Measurements from ENCODE around the gene NAXD. TPM values are rescaled to one million over a fixed set of nuclear protein-coding genes. Genes with fewer than 3 reads are reported as not detected.

NAXD gene
- polyA plus RNA-seq, 1 experiment, result 38.7 TPM

GRCh38 chr13:110583178-110583865 lies 32.0 kb upstream of the NAXD start:
- POLR2A ChIA-PET, result interaction anchor here (0.5 kb wide), 1 partner anchor 207 kb away, joined by 9 read pairs; no protein-coding TSS in a partner anchor
- H3K4me3 ChIP-seq (ENCODE audit: low read depth, low read length), result no peak overlapping the region
- H3K36me3 ChIP-seq (ENCODE audit: control insufficient read depth, insufficient read depth, low read length), result no peaks in the 10 kb centered on the region
- peaks cover 2% of the 10 kb centered on the region; the same call in 1 of the 2 replicates for H3K27me3 ChIP-seq (ENCODE audit: control insufficient read depth, insufficient read depth, low read length)
- no peak for DNase-seq (ENCODE audit: low read depth)
- CTCF ChIA-PET, result interaction anchor here (3.0 kb wide), 1 partner anchor 10 kb away, joined by 11 read pairs; no protein-coding TSS in a partner anchor
- TF ChIP-seq CTCF (IDR thresholded peaks at IDR 0.05; ENCODE audit: insufficient read depth, low read depth, low read length), result no peak

- Histone ChIP-seq H3K27me3 (ENCODE audit: control insufficient read depth, insufficient read depth, low read length) (0 out of 2 replicates have a peak, but pooled peaks cover 4% of the 10 kb centered on the region), H3K36me3 (ENCODE audit: control insufficient read depth, insufficient read depth, low read length) (no peaks in the 10 kb centered on the region), H3K4me3 (ENCODE audit: low read depth, low read length) (no peak overlapping the region)
- ChIA-PET CTCF (interaction anchor here (0.9 to 5.0 kb wide), 2 partner anchors 27 to 229 kb away, joined by 3 to 34 read pairs; no protein-coding TSS in a partner anchor), POLR2A (no interaction called here)
- DNase-seq (ENCODE audit: low read depth), result no peak
- TF ChIP-seq CTCF (IDR thresholded peaks at IDR 0.05; ENCODE audit: insufficient read depth, low read depth, low read length), result no peak
Observed at GRCh38 chr13:110589793-110590390, 25.5 kb upstream of the NAXD start.

- DNase-seq (ENCODE audit: low read depth), result no peak
- ChIA-PET CTCF (interaction anchor here (0.5 to 5.0 kb wide), 3 partner anchors 26 to 460 kb away, joined by 3 to 34 read pairs (median 3); no protein-coding TSS in a partner anchor), POLR2A (no interaction called here)
- H3K27me3 ChIP-seq (ENCODE audit: control insufficient read depth, insufficient read depth, low read length), result 0 out of 2 replicates have a peak, but pooled peaks cover 4% of the 10 kb centered on the region
- no peaks in the 10 kb centered on the region for H3K36me3 ChIP-seq (ENCODE audit: control insufficient read depth, insufficient read depth, low read length)
- no peak for TF ChIP-seq CTCF (IDR thresholded peaks at IDR 0.05; ENCODE audit: insufficient read depth, low read depth, low read length)
- no peak overlapping the region for H3K4me3 ChIP-seq (ENCODE audit: low read depth, low read length)
Observed at GRCh38 chr13:110590577-110590976, 24.8 kb upstream of the NAXD start.

- no peak for DNase-seq (ENCODE audit: low read depth)
- ChIA-PET POLR2A (no interaction called here), CTCF (interaction anchor here (0.6 to 5.0 kb wide), 6 partner anchors 8 to 287 kb away, joined by 3 to 34 read pairs (median 6); no protein-coding TSS in a partner anchor)
- Histone ChIP-seq H3K36me3 (ENCODE audit: control insufficient read depth, insufficient read depth, low read length) (no peaks in the 10 kb centered on the region), H3K27me3 (ENCODE audit: control insufficient read depth, insufficient read depth, low read length) (0 out of 2 replicates have a peak, but pooled peaks cover 4% of the 10 kb centered on the region), H3K4me3 (ENCODE audit: low read depth, low read length) (no peak overlapping the region)
- no peak for TF ChIP-seq CTCF (IDR thresholded peaks at IDR 0.05; ENCODE audit: insufficient read depth, low read depth, low read length)
Observed at GRCh38 chr13:110592665-110593064, 22.7 kb upstream of the NAXD start.

- no peak overlapping the region for H3K4me3 ChIP-seq (ENCODE audit: low read depth, low read length)
- no peak for DNase-seq (ENCODE audit: low read depth)
- H3K27me3 ChIP-seq (ENCODE audit: control insufficient read depth, insufficient read depth, low read length), result 0 out of 2 replicates have a peak, but pooled peaks cover 4% of the 10 kb centered on the region
- TF ChIP-seq CTCF (IDR thresholded peaks at IDR 0.05; ENCODE audit: insufficient read depth, low read depth, low read length), result peak; percentile 60
- ChIA-PET POLR2A (no interaction called here), CTCF (interaction anchor here (0.6 to 5.0 kb wide), 23 partner anchors 8 to 466 kb away, joined by 3 to 34 read pairs (median 4); partner anchors contain the start of gene NAXD)
- no peaks in the 10 kb centered on the region for H3K36me3 ChIP-seq (ENCODE audit: control insufficient read depth, insufficient read depth, low read length)
Observed at GRCh38 chr13:110593430-110594130, 21.8 kb upstream of the NAXD start.
